Measurements from ENCODE around the gene LIN9.
A peak's percentile ranks its signal among the peaks of the same experiment; 100 is the strongest.

The LIN9 gene

GRCh38 chr1:226309398-226310244 lies 657 bp upstream of the LIN9 start:
- TF ChIP-seq ZBTB7A (IDR thresholded peaks at IDR 0.05; ENCODE audit: low read depth), result peak; percentile 88
- TF ChIP-seq TEAD4 (IDR thresholded peaks at IDR 0.05), result no peak
- TF ChIP-seq MAX (IDR thresholded peaks at IDR 0.05), result peak; percentile 51; the same call in 1 of the 2 replicates

- TF ChIP-seq YY1 (IDR thresholded peaks at IDR 0.05; ENCODE audit: low read depth) (no peak), ZBTB7A (IDR thresholded peaks at IDR 0.05; ENCODE audit: low read depth) (peak; percentile 52; the same call in 1 of the 2 replicates), EP300 (IDR thresholded peaks at IDR 0.05; ENCODE audit: borderline replicate concordance) (no peak)
Observed at GRCh38 chr1:226308166-226308722, 720 bp downstream of the LIN9 start.

- TF ChIP-seq RAD21 (IDR thresholded peaks at IDR 0.05; ENCODE audit: low read depth) (no peak), REST (IDR thresholded peaks at IDR 0.05; ENCODE audit: low read depth) (no peak), CREB1 (IDR thresholded peaks at IDR 0.05; ENCODE audit: low read depth) (no peak), CEBPB (IDR thresholded peaks at IDR 0.05) (no peak), USF1 (IDR thresholded peaks at IDR 0.05) (no peak), TEAD4 (IDR thresholded peaks at IDR 0.05) (no peak), FOXM1 (IDR thresholded peaks at IDR 0.05; ENCODE audit: borderline replicate concordance, low read depth) (no peak), NFIC (IDR thresholded peaks at IDR 0.05) (no peak), EGR1 (IDR thresholded peaks at IDR 0.05) (no peak)
Observed at GRCh38 chr1:226306425-226306824, 2.5 kb downstream of the LIN9 start.

GRCh38 chr1:226305184-226305583 lies 3.8 kb downstream of the LIN9 start:
- TF ChIP-seq EGR1 (IDR thresholded peaks at IDR 0.05), result no peak
- TF ChIP-seq MAX (IDR thresholded peaks at IDR 0.05), result no peak
- no peak for TF ChIP-seq TAF1 (IDR thresholded peaks at IDR 0.05; ENCODE audit: low read depth)
- TF ChIP-seq FOXM1 (IDR thresholded peaks at IDR 0.05; ENCODE audit: borderline replicate concordance, low read depth), result no peak
- no peak for TF ChIP-seq USF1 (IDR thresholded peaks at IDR 0.05)
- TF ChIP-seq YY1 (IDR thresholded peaks at IDR 0.05; ENCODE audit: low read depth), result no peak
- no peak for TF ChIP-seq REST (IDR thresholded peaks at IDR 0.05; ENCODE audit: low read depth)
- TF ChIP-seq TEAD4 (IDR thresholded peaks at IDR 0.05), result no peak
- no peak for TF ChIP-seq RAD21 (IDR thresholded peaks at IDR 0.05; ENCODE audit: low read depth)
- TF ChIP-seq CREB1 (IDR thresholded peaks at IDR 0.05; ENCODE audit: low read depth), result no peak
- TF ChIP-seq NFIC (IDR thresholded peaks at IDR 0.05), result no peak
- no peak for TF ChIP-seq TCF12 (IDR thresholded peaks at IDR 0.05; ENCODE audit: low read depth)

- TF ChIP-seq TAF1 (IDR thresholded peaks at IDR 0.05; ENCODE audit: low read depth) (no peak), NFIC (IDR thresholded peaks at IDR 0.05) (no peak), YY1 (IDR thresholded peaks at IDR 0.05; ENCODE audit: low read depth) (no peak), RAD21 (IDR thresholded peaks at IDR 0.05; ENCODE audit: low read depth) (no peak), CEBPB (IDR thresholded peaks at IDR 0.05) (no peak), USF1 (IDR thresholded peaks at IDR 0.05) (no peak), MAX (IDR thresholded peaks at IDR 0.05) (no peak), TEAD4 (IDR thresholded peaks at IDR 0.05) (no peak), ZBTB7A (IDR thresholded peaks at IDR 0.05; ENCODE audit: low read depth) (no peak), EGR1 (IDR thresholded peaks at IDR 0.05) (no peak), FOXM1 (IDR thresholded peaks at IDR 0.05; ENCODE audit: borderline replicate concordance, low read depth) (no peak), EP300 (IDR thresholded peaks at IDR 0.05; ENCODE audit: borderline replicate concordance) (no peak)
Observed at GRCh38 chr1:226304291-226304955, 4.5 kb downstream of the LIN9 start.
